ENCODE data around the gene UBASH3B. TPM values are rescaled to one million over a fixed set of nuclear protein-coding genes. Genes with fewer than 3 reads are reported as not detected.

UBASH3B gene
- total RNA-seq, 2 donors from 2014 or later: 0.78 to 12.9 TPM

DNA sequence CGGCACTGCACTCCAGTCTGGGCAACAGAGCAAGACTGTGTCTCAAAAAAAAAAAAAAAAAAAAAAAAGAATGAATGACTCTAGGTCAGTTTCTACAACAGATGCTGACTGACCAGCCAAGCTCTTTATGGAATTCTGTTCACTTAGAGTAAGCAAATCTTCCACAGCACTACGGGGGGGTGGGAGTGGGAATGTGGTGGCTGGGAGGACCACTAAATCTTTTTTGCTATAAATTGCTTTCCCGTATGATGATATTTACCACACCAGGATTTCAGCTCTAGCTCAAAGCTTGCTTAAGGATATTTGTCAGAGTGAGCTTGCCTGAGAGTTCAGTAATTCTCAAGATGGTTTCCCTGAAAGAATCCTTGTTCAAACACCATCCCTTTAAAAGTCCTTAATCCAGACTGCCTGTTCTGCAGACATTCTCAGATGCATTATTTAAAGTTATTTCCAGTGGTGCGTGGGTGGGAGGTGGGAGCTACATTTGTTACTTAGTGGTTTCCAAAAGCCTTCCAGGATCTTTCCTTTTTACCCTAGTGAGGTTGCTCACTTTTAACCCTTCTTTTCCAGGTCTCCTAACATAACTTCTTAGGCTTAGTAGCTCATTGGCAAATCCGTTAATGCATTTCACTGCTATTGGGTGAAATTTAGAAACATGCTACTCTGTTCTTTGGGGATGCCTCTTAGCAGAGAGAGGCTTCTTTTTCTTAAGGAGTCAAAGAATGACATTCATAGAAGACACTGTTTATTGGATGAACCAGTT lies 65.9 kb downstream of the UBASH3B start:
- Histone ChIP-seq H3K27ac (no peak overlapping the region), H3K27me3 (no peaks in the 10 kb centered on the region), H3K36me3 (replicated peaks in 1 of 2; ENCODE audit: insufficient read depth in 1 of 2, low read depth in 2 of 2) (no peaks in the 10 kb centered on the region), H3K9me3 (no peaks in the 10 kb centered on the region), H3K4me1 (no peaks in the 10 kb centered on the region), H3K4me3 (no peak overlapping the region)
- TF ChIP-seq, protein P1, sequence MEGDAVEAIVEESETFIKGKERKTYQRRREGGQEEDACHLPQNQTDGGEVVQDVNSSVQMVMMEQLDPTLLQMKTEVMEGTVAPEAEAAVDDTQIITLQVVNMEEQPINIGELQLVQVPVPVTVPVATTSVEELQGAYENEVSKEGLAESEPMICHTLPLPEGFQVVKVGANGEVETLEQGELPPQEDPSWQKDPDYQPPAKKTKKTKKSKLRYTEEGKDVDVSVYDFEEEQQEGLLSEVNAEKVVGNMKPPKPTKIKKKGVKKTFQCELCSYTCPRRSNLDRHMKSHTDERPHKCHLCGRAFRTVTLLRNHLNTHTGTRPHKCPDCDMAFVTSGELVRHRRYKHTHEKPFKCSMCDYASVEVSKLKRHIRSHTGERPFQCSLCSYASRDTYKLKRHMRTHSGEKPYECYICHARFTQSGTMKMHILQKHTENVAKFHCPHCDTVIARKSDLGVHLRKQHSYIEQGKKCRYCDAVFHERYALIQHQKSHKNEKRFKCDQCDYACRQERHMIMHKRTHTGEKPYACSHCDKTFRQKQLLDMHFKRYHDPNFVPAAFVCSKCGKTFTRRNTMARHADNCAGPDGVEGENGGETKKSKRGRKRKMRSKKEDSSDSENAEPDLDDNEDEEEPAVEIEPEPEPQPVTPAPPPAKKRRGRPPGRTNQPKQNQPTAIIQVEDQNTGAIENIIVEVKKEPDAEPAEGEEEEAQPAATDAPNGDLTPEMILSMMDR (IDR thresholded peaks at IDR 0.05): no peak
- TF ChIP-seq POLR2A (IDR thresholded peaks at IDR 0.05): no peak
- 54 to 65% methylated on average over 5 of the region's 5 CpGs for WGBS, 2 donors
- DNase-seq (no peak), ATAC-seq (no peak)
- intact Hi-C loops (cut with DNase I): no loop called here

DNA sequence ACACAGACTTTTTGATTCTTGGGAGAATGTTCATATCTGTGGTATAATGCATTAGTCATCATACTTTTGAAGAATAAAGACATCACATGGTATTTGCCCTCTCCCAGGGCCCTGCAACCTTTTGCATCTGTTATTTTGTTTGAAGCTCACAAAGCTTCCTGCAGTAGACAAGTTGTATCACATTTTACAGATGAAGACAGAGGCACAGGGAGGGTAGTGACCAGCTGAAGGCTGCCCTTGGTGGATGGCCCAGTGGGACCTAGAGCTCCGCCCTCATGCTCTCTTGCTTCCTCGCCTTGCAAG lies 66.4 kb downstream of the UBASH3B start:
- ATAC-seq (no peak), DNase-seq (no peak)
- H3K4me1 ChIP-seq: no peaks in the 10 kb centered on the region
- WGBS, 2 donors: 73 to 81% methylated on average over 2 of the region's 2 CpGs
- intact Hi-C loops (cut with DNase I): no loop called here
- TF ChIP-seq, protein P1 (IDR thresholded peaks at IDR 0.05): no peak
- no peak for TF ChIP-seq POLR2A (IDR thresholded peaks at IDR 0.05)
- no peak overlapping the region for H3K4me3 ChIP-seq
- H3K27ac ChIP-seq: no peak overlapping the region
- no peaks in the 10 kb centered on the region for H3K9me3 ChIP-seq
- no peaks in the 10 kb centered on the region for H3K27me3 ChIP-seq
- no peaks in the 10 kb centered on the region for H3K36me3 ChIP-seq (replicated peaks in 1 of 2; ENCODE audit: insufficient read depth in 1 of 2, low read depth in 2 of 2)

DNA sequence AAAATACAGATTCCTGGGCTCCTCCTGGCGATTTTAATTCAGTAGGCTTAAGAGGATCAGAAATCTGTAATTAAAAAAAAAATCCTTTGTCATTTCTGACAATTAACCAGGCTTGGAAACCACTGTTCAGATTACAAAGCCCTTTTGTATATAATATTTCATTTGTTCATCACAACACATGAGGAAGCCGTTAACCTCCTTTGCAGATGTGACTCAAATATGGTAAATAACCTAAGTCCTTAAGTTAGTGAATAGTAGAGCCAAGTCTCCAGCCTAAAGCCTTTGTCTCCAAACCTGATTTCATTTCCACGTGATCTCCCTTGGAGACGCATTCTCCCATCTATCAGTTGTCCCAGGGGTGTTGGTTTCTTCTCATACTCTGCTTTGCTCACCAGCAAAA lies 67.6 kb downstream of the UBASH3B start:
- 72 to 74% methylated on average over 4 of the region's 4 CpGs for WGBS, 2 donors
- TF ChIP-seq, protein P1 (IDR thresholded peaks at IDR 0.05): no peak
- no peak for TF ChIP-seq POLR2A (IDR thresholded peaks at IDR 0.05)
- no peak for ATAC-seq

DNA sequence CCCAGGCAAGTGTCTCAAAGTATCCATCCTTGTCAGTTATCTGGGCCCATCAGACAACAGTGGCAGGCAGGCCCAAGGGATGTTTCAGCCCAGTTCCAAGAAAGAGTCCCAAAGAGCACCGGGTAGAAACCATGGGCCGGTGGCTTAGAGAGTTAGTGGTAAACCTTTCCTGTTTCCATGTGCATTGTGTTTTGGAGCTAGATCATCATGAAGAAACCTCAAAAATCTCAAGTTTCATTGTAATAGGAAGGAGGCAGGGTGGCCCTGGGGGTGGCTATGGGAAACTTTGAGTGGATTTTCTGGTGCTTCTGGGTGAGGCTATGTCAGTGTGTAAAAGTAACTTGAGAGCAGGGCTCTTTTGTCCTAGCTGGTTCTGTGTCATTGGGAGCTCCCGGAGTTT lies 68.1 kb downstream of the UBASH3B start:
- Histone ChIP-seq H3K4me3 (no peak overlapping the region), H3K9me3 (no peaks in the 10 kb centered on the region), H3K4me1 (no peaks in the 10 kb centered on the region), H3K27ac (no peak overlapping the region), H3K36me3 (replicated peaks in 1 of 2; ENCODE audit: insufficient read depth in 1 of 2, low read depth in 2 of 2) (no peaks in the 10 kb centered on the region), H3K27me3 (no peaks in the 10 kb centered on the region)
- intact Hi-C loops (cut with DNase I): no loop called here
- no peak for DNase-seq
- ATAC-seq: no peak
- 82 to 83% methylated on average over 3 of the region's 3 CpGs for WGBS, 2 donors
- TF ChIP-seq, protein P1 (IDR thresholded peaks at IDR 0.05): no peak
- no peak for TF ChIP-seq POLR2A (IDR thresholded peaks at IDR 0.05)

More for the DNA sequence above, 67.6 kb downstream of the UBASH3B start:
- DNase-seq: no peak
- no peak overlapping the region for H3K4me3 ChIP-seq
- intact Hi-C loops (cut with DNase I): no loop called here
- no peaks in the 10 kb centered on the region for H3K27me3 ChIP-seq
- H3K36me3 ChIP-seq (replicated peaks in 1 of 2; ENCODE audit: insufficient read depth in 1 of 2, low read depth in 2 of 2): no peaks in the 10 kb centered on the region
- no peak overlapping the region for H3K27ac ChIP-seq
- H3K4me1 ChIP-seq: no peaks in the 10 kb centered on the region
- no peaks in the 10 kb centered on the region for H3K9me3 ChIP-seq

DNA sequence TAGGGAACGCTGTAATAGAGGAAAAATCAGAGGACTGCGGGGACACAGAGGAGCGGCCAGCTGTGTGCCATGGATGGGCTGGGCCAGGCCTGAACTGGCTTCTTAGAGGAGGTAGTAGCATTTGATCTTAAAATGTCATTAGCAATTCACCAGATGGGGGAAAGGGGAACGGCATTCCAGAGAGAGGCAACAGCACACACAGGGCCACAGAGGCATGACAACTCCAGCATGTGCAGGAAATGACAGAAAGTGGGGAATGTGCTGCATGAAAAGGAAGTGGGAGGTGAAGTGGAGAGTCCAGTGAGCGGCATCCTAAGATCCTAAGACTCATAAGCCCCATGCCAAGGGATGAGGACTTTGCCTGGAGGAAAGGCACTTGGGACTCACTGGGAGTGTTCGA lies 69.0 kb downstream of the UBASH3B start:
- no peak for TF ChIP-seq POLR2A (IDR thresholded peaks at IDR 0.05)
- TF ChIP-seq, protein P1 (IDR thresholded peaks at IDR 0.05): no peak
- Histone ChIP-seq H3K36me3 (replicated peaks in 1 of 2; ENCODE audit: insufficient read depth in 1 of 2, low read depth in 2 of 2) (no peaks in the 10 kb centered on the region), H3K4me3 (no peak overlapping the region), H3K27me3 (no peaks in the 10 kb centered on the region), H3K4me1 (no peaks in the 10 kb centered on the region), H3K27ac (no peak overlapping the region), H3K9me3 (no peaks in the 10 kb centered on the region)
- WGBS, 2 donors: 75 to 76% methylated on average over 6 of the region's 6 CpGs
- ATAC-seq (no peak), DNase-seq (no peak)
- intact Hi-C loops (cut with DNase I): no loop called here
